NCI-H446 (cell line): ENCODE results near the gene TMEM242.
A peak's percentile ranks its signal among the peaks of the same experiment; 100 is the strongest.

Experiments used
- DNase-seq, 2 experiments: peaks; one replicate each; lab custom pipeline; 2025; lab: John Stamatoyannopoulos, UW

Gene TMEM242

DNA sequence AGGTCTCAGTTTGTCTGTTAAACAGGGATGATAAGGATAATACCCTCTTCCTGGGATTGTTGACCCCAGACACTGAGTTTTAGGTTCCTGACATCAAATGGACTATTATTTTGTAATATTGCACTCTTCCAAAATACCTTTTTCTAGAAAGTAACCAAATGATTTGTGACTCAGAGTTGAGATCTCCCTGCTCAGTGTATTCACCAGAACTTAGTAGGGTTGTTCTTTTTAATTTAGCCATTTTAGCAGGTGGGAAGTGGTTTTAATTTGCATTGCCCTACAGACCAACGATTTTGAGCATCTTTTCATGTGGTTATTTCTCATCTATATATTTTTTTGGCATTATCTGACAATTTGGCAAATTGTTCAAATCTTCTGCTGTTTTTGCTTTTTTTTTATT lies 75.1 kb downstream of the TMEM242 start:
- no peak for DNase-seq

DNA sequence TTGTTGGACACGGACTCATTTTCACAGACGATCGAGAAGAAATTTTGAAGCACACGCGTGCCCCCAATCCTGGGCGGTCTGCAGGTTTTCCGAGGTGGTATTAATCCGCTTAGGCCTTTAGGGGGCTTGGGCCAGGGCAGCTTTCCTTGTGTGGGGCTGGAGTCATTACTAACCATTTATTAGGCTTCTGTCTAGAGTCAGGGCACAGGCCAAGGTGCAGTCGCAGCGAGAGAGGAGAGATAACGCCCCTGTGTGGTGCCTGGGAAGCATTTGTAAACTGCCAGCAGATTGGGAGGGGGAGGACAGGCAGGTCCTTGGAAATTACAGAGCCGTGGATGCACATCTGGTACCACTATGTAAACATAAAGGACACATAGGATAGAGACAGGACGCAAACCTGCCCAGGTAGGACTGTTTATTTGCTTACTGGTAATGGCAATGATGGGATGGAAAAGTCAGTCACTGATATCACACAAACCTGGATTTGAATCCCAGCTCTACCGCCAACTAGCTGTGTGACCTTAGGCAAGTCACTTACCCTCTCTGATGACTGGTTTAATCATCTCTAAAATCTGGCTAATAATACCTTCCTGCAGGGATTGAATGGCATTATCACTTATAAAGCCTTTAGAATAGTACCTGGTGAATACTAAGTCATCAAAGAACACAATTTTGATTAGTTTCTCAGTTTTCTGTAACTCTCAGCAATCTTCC lies 76.4 kb downstream of the TMEM242 start:
- DNase-seq = no peak

DNA sequence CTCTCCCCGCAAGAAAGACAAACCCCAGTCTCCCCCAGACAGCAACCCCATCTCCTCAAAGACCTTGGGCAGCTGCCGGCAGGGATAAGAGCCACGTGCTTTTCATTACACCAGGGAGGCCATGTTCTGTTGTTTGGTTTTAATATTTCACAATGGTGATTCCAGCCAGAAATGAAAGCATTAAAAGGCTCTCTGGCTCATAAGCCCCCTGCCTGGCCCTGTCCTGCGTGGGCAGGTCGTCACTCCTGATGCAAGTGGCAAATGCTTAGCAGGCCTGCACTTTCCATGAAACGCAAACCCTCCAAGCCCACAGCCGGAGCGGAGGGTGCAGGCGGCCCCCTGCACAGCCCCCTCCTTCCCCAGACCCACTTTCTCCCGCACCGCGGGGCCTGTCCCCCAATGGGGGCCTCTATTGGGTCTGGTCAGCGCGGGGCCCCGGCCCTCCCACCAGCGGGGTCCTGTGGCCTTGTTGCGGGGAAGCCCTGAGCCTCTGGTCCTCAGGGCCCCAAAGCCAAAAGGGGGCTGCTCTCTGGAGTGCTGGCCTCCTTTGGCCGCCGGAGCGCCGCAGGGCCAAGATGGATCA lies 77.2 kb downstream of the TMEM242 start:
- no peak for DNase-seq

DNA sequence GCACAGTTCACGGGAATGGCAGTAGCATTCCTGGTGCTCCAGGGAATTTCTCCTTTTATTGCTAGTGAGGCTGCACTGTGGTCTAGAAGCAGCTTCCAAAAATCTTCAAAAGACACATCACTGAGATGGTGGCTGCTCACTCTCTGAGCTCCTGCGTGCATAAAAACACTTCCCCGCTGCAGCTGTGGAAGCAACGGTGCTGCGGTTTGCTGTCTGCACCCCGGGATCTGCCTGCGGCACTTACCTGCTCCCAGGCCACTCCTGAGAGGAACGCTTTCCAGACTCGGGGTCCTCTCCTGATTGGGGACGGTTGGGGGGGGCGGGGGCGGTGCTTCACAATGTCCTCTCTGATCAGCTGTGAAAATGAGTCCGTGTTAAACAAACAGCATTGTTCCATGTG lies 77.9 kb downstream of the TMEM242 start:
- DNase-seq = no peak

DNA sequence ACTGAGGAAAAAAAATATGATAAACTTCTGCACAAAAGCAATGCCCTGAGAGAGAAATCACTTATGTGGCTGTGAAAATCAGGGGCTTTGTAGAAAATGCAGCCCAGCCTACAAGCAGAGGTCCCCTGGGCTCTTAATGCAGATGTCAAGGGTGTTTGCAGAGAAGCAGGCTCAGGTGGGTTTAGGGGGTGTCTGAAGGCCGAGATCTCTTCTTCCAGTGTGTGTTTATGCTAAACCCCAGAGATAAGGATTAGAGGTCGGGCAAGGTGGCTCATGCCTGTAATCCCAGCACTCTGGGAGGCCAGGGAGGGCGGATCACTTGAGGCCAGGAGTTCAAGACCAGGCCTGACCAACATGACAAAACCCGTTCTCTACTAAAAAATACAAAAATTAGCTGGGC lies 78.5 kb downstream of the TMEM242 start:
- DNase-seq = no peak

DNA sequence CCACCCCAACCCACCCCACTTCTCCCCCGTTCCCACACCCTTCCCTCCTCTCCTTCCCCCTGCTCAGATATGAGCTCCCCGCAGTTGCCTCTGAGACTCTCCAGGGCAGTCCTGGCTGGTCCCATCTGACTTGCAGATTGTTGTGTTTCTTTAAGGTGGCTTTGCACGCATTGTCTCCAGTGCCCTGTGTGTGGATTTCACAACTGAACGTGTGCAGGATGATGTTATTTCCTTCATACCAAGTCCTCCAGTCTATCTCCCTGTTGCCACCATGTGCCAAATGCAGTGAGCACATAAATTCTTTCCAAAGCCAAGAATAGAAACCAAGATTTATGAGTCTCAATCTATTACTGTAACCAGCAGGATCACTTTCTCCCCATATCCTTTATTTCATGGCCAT lies 79.1 kb downstream of the TMEM242 start:
- DNase-seq = no peak

GRCh38 chr6:157242791-157243190 lies 80.5 kb downstream of the TMEM242 start:
- no peak for DNase-seq

DNA sequence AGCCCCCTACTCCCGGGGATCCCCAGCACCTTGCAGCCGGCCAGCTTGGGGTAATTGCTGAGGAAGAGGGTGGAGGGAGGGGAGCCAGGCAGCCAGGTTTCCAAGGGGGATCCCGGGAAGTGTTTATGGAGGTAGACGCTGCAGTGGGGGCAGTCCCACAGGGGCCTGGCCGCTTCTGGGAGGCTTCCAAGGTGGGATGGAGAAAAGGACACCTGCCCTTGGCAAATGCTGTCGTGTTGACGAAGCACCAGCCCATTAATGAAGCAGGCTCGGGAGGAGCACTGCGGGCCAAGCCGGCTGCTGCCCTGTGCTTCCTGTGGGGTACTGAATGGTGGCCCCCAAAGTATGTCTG lies 82.4 kb downstream of the TMEM242 start:
- no peak for DNase-seq

DNA sequence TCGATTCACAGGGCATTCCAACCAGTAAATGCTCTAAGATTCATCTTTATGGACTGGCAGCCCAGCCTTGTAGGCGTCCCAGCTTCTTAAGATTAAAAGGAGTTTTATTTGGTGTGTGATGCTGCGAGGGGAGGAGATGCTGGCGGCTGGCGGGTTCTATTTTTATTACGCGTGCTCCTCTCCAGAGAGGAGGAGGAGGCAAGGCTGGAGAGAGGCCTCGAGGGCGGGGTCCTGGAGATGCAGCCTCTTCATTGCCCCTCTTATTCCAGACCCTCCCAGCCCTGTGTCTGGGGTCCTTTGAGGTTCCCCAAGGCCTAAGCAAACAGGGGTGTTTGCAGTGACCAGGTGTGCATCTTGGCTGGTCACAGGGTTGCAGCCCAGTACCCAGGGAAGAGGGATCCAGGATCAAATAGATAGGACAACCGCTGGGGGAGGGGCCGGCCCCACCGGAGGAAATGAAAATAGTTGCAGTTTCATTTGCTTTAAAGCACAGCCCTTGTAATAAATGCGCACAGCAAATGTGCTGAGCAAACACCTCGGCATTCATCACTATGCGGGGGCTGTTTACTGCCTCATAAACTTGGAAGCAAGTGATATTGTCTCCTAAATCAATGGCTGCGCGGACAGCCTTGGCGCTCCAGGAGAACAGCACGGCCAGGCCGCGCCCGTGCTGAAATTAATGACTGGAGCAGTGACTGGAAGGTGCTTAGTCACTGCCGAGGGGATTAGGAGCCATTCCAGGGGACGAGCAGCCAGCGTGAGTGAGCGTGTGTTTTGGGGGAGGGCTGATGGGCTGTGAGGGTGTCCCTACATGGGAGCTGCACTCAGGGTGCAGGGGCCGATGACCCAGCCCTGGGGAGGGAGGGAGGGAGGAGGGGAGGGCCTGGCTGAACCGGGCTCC lies 83.0 kb downstream of the TMEM242 start:
- DNase-seq = peak; percentile 25 to 53

- no peak for DNase-seq
Observed at GRCh38 chr6:157239671-157240058, 83.7 kb downstream of the TMEM242 start.
